K562 (cell line): ENCODE results near the gene PLEKHH3. TPM values are rescaled to one million over a fixed set of nuclear protein-coding genes. Genes with fewer than 3 reads are reported as not detected.

Source experiments
- CTCFL ChIP-seq: IDR thresholded peaks from 2 replicates; pipeline ENCODE4 v1.6.1; 2011; ENCODE audit warnings: borderline replicate concordance, low read depth, mild to moderate bottlenecking, moderate library complexity, low read length; ENCODE audit not compliant: insufficient read depth, poor library complexity, severe bottlenecking
- ESRRA ChIP-seq: fragments of 450-650 bp; IDR thresholded peaks from 2 replicates; pipeline ENCODE4 v1.6.1; 2014; ENCODE audit warnings: low read depth, mild to moderate bottlenecking, moderate library complexity, borderline replicate concordance
- FOXJ3 ChIP-seq: sonication (generic); formaldehyde crosslinking; IDR thresholded peaks from 2 replicates; pipeline ENCODE4 v1.4.0; 2020; ENCODE audit warnings: mild to moderate bottlenecking, missing genetic modification reagents
- L3MBTL2 ChIP-seq: fragments of 450-650 bp; IDR thresholded peaks from 2 replicates; pipeline ENCODE4 v1.6.1; 2016; ENCODE audit warnings: mild to moderate bottlenecking, moderate library complexity
- NR3C1 ChIP-seq: sonication (generic); formaldehyde crosslinking; IDR thresholded peaks from 2 replicates; pipeline ENCODE4 v1.8.1; 2022; ENCODE audit warnings: missing genetic modification reagents
- RAD51 ChIP-seq: fragments of 450-650 bp; IDR thresholded peaks from 2 replicates; pipeline ENCODE4 v1.7.1; 2016; ENCODE audit warnings: low read depth, mild to moderate bottlenecking, borderline replicate concordance
- SREBF1 ChIP-seq: fragments of 150-350 bp; IDR thresholded peaks from 2 replicates; pipeline ENCODE4 v1.6.1; 2014; ENCODE audit warnings: antibody characterized with exemption, low read depth, low read length, borderline replicate concordance
- TCF15 ChIP-seq: fragments of 250-450 bp; sonication (Bioruptor Pico); IDR thresholded peaks from 2 replicates; pipeline ENCODE4 v1.8.0; 2022; ENCODE audit warnings: moderate library complexity, mild to moderate bottlenecking, inconsistent platforms
- USF2 ChIP-seq: sonication (generic); formaldehyde crosslinking; IDR thresholded peaks from 2 replicates; pipeline ENCODE4 v1.5.0; 2020; ENCODE audit warnings: missing genetic modification reagents
- ZNF133 ChIP-seq: fragments of 250-450 bp; sonication (Bioruptor Pico); IDR thresholded peaks from 2 replicates; pipeline ENCODE4 v1.4.0; 2020; ENCODE audit warnings: mild to moderate bottlenecking
- ZNF232 ChIP-seq: sonication (generic); formaldehyde crosslinking; IDR thresholded peaks from 2 replicates; pipeline ENCODE4 v1.8.0; 2022; ENCODE audit warnings: mild to moderate bottlenecking, missing genetic modification reagents
- ZNF592 ChIP-seq: fragments of 450-650 bp; IDR thresholded peaks from 2 replicates; pipeline ENCODE4 v1.6.1; 2017; ENCODE audit warnings: antibody characterized with exemption, mild to moderate bottlenecking
- polyA plus RNA-seq, 8 experiments: library from polyadenylated mRNA; depleted of rRNA in 4 of 8; stranded (reverse) in 5 of 8; unstranded in 3 of 8; fragments of >200 nt; fragmentation: Nextera tagmentation in 2 of 8; fragmentation: Illumina TruSeq in 1 of 8; extraction: Ambion mirVana in 2 of 8; extraction: Trizol in 1 of 8; gene quantifications; 2 replicates each; pipeline versions ENCODE4 v1.2.1 to v1.2.3, GENCODE V29; 2011 to 2014; ENCODE audit warnings: inconsistent platforms in 1 of 8, missing spikeins in 1 of 8
- total RNA-seq, 7 experiments: library from RNA; depleted of rRNA in 6 of 7; stranded (reverse); fragments of >200 nt in 6 of 7; fragmentation: Illumina TruSeq in 2 of 7; extraction: Trizol in 2 of 7; gene quantifications; 2 replicates each; pipeline versions ENCODE4 v1.2.1 to v1.2.3, GENCODE V29; 2011 to 2021; ENCODE audit warnings: low replicate concordance in 1 of 7
- TF ChIP-seq, protein P1 (sequence below): fragments of 450-650 bp; IDR thresholded peaks from 2 replicates; pipeline ENCODE4 v1.6.1; 2017; ENCODE audit warnings: antibody characterized with exemption

Gene PLEKHH3
- total and polyA plus RNA-seq, 9 of the 15 experiments (the other 6 are each of a cell fraction or from before 2014, with no cell fraction given) = 0.58 to 34.5 (median 5.0) TPM

GRCh38 chr17:42655528-42655927, 21.3 kb downstream of the PLEKHH3 start (continued):
- 0 out of 2 replicates have a peak, but pooled peaks have one; percentile 26 for TF ChIP-seq RAD51
- TF ChIP-seq TCF15 (CRISPR knock-in tag) = no peak
- TF ChIP-seq ZNF232 (CRISPR knock-in tag) = no peak
- TF ChIP-seq L3MBTL2 = peak; percentile 93
- TF ChIP-seq ZNF592 = peak; percentile 61
- no peak for TF ChIP-seq FOXJ3 (CRISPR knock-in tag)
- no peak for TF ChIP-seq ESRRA
- no peak for TF ChIP-seq ZNF133 (CRISPR knock-in tag)
- TF ChIP-seq USF2 (CRISPR knock-in tag) = peak; percentile 24; the same call in 1 of the 2 replicates
- TF ChIP-seq CTCFL = no peak
- no peak for TF ChIP-seq SREBF1
- TF ChIP-seq NR3C1 = no peak
- TF ChIP-seq, protein P1, sequence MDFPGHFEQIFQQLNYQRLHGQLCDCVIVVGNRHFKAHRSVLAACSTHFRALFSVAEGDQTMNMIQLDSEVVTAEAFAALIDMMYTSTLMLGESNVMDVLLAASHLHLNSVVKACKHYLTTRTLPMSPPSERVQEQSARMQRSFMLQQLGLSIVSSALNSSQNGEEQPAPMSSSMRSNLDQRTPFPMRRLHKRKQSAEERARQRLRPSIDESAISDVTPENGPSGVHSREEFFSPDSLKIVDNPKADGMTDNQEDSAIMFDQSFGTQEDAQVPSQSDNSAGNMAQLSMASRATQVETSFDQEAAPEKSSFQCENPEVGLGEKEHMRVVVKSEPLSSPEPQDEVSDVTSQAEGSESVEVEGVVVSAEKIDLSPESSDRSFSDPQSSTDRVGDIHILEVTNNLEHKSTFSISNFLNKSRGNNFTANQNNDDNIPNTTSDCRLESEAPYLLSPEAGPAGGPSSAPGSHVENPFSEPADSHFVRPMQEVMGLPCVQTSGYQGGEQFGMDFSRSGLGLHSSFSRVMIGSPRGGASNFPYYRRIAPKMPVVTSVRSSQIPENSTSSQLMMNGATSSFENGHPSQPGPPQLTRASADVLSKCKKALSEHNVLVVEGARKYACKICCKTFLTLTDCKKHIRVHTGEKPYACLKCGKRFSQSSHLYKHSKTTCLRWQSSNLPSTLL = no peak
